WERI-Rb-1 (cell line): ENCODE results near the gene SYNDIG1.

ENCODE experiments used
- DNase-seq: peaks from one replicate; pipeline ENCODE4 v3.0.0-alpha.2; 2020
- H3K27ac ChIP-seq: fragments of 250-450 bp; sonication (Bioruptor Pico); 2 replicates; pipeline ENCODE4 v1.5.1; 2020; ENCODE audit warnings: mild to moderate bottlenecking, moderate library complexity
- H3K27me3 ChIP-seq: fragments of 250-450 bp; sonication (Bioruptor Pico); 2 replicates; pipeline ENCODE4 v1.5.1; 2021; ENCODE audit warnings: mild to moderate bottlenecking, low read depth, moderate library complexity; ENCODE audit not compliant: insufficient read depth, severe bottlenecking
- H3K36me3 ChIP-seq: fragments of 250-450 bp; sonication (Bioruptor Pico); 2 replicates; pipeline ENCODE4 v1.5.1; 2020; ENCODE audit warnings: mild to moderate bottlenecking, moderate library complexity
- H3K4me3 ChIP-seq: 2 replicates; pipeline ENCODE4 v1.5.1; 2011; ENCODE audit warnings: low read depth, mild to moderate bottlenecking, control low read depth, low read length
- H3K9me3 ChIP-seq: fragments of 250-450 bp; sonication (Bioruptor Pico); 2 replicates; pipeline ENCODE4 v1.5.1; 2021; ENCODE audit warnings: mild to moderate bottlenecking, moderate library complexity; ENCODE audit not compliant: severe bottlenecking
- CTCF ChIP-seq: IDR thresholded peaks from 2 replicates; pipeline ENCODE4 v1.5.1; 2011; ENCODE audit warnings: low read depth, mild to moderate bottlenecking, control low read depth, inconsistent platforms, low read length

The SYNDIG1 gene

DNA sequence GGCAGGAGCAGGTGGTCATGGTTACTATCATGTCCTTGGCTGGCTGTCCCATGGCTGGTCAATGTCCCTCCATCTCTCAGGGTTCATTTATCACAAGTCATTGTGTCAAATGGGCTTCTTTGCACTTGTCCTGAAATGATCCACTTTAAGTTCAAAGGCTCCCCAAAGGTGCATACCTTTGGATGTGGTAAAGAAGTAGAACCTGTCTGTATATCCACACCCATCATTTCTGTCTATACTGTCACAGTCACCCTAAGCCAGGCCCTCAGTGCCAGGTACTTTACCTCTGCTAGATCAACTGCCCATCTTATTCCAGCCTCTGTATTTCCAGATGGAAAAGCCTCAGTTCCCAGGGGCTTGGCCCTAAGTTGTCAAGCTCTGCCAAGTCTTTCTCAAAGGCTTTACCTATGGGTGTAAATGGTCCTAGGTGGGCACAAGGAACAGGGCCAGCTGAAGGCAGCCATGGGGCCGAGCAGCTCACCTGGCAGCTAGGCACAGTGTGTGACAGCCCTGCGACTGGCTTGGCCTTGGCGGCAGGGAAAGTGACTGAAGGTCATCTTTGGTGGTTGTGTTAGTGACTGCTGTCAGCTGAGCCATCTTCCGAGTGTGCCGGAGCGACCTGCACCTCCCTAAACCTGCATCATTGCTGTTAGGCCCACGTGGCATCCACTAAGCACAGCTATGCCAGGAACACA lies 198.4 kb downstream of the SYNDIG1 start:
- DNase-seq: no peak
- no peak overlapping the region for H3K27ac ChIP-seq
- no peak for TF ChIP-seq CTCF
- no peaks in the 10 kb centered on the region for H3K9me3 ChIP-seq
- H3K4me3 ChIP-seq: no peak overlapping the region
- H3K36me3 ChIP-seq: no peaks in the 10 kb centered on the region
- no peaks in the 10 kb centered on the region for H3K27me3 ChIP-seq

DNA sequence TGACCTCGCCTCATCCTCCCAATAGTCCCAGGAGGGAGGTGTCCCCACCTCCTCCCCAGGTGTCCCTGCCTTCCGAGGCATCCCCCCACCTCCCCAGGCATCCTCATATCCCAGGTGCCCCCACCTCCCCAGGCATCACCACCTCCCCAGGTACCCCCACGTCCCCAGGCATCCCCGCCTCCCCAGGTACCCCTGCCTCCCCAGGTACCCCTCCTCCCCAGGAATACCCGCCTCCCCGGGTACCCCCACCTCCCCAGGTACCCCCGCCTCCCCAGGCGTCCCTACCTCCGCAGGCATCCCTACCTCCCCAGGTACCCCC lies 198.9 kb downstream of the SYNDIG1 start:
- Histone ChIP-seq H3K27me3 (no peaks in the 10 kb centered on the region), H3K9me3 (no peaks in the 10 kb centered on the region), H3K27ac (no peak overlapping the region), H3K36me3 (no peaks in the 10 kb centered on the region), H3K4me3 (no peak overlapping the region)
- TF ChIP-seq CTCF: no peak
- no peak for DNase-seq

DNA sequence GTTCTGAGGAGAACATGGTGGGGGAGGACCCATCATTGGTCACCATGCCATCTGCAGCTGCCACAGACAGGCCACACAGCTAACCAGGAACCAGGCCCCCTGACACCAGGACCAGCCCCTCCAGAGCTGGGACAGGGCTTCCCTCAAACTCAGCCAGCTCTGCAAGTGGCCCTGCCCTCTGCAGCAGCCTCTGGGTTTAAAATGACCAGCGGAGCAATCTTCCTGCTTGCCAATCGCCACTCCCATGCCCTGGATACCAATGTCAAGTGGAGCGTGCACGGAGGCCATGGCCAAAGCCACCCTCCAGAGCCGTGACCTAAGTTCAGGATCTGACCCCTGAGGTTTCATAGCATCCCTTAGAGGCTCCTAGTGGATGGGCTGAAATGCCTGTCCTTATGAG lies 199.4 kb downstream of the SYNDIG1 start:
- no peak for TF ChIP-seq CTCF
- Histone ChIP-seq H3K27me3 (no peaks in the 10 kb centered on the region), H3K27ac (no peak overlapping the region), H3K4me3 (no peak overlapping the region), H3K9me3 (no peaks in the 10 kb centered on the region), H3K36me3 (no peaks in the 10 kb centered on the region)
- DNase-seq: no peak

GRCh38 chr20:24669701-24670100 lies 200.3 kb downstream of the SYNDIG1 start:
- Histone ChIP-seq H3K27ac (no peak overlapping the region), H3K4me3 (no peak overlapping the region), H3K9me3 (no peaks in the 10 kb centered on the region), H3K27me3 (no peaks in the 10 kb centered on the region), H3K36me3 (no peaks in the 10 kb centered on the region)
- no peak for DNase-seq
- no peak for TF ChIP-seq CTCF

DNA sequence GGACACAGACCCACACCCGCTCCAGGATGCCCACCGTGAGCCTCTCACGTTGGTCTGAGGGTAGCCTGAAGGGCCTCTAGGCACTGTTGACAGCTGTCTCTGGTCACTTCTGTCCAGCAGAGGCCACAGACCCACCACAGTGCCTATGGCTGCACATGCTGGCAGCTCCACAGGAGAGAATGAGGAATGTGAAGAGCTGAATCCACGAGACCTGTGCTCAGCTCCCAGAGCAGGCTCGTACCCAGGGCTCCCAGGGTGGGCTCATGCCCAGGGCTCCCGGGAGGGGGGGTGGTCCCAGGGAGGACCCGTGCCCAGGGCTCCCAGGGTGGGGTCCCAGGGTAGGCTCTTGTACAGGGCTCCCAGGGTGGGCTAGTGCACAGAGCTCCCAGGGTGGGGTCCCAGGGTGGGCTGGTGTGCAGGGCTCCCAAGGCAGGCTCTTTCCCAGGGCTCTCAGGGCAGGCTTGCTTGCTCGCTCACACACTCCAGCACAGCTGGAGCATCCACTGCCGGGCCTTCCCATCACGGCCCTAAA lies 201.0 kb downstream of the SYNDIG1 start:
- Histone ChIP-seq H3K4me3 (no peak overlapping the region), H3K27ac (no peak overlapping the region), H3K36me3 (no peaks in the 10 kb centered on the region), H3K27me3 (no peaks in the 10 kb centered on the region), H3K9me3 (no peaks in the 10 kb centered on the region)
- no peak for DNase-seq
- no peak for TF ChIP-seq CTCF

GRCh38 chr20:24670981-24671380 lies 201.6 kb downstream of the SYNDIG1 start:
- Histone ChIP-seq H3K4me3 (no peak overlapping the region), H3K27me3 (no peaks in the 10 kb centered on the region), H3K27ac (no peak overlapping the region), H3K9me3 (no peaks in the 10 kb centered on the region), H3K36me3 (no peaks in the 10 kb centered on the region)
- TF ChIP-seq CTCF: no peak
- no peak for DNase-seq
